Measurements from ENCODE around the gene S100A8. TPM values are rescaled to one million over a fixed set of nuclear protein-coding genes. Genes with fewer than 3 reads are reported as not detected.

S100A8 gene
- total RNA-seq, 3 donors from 2014 or later = 13.1 to 37.4 (median 26.5) TPM

DNA sequence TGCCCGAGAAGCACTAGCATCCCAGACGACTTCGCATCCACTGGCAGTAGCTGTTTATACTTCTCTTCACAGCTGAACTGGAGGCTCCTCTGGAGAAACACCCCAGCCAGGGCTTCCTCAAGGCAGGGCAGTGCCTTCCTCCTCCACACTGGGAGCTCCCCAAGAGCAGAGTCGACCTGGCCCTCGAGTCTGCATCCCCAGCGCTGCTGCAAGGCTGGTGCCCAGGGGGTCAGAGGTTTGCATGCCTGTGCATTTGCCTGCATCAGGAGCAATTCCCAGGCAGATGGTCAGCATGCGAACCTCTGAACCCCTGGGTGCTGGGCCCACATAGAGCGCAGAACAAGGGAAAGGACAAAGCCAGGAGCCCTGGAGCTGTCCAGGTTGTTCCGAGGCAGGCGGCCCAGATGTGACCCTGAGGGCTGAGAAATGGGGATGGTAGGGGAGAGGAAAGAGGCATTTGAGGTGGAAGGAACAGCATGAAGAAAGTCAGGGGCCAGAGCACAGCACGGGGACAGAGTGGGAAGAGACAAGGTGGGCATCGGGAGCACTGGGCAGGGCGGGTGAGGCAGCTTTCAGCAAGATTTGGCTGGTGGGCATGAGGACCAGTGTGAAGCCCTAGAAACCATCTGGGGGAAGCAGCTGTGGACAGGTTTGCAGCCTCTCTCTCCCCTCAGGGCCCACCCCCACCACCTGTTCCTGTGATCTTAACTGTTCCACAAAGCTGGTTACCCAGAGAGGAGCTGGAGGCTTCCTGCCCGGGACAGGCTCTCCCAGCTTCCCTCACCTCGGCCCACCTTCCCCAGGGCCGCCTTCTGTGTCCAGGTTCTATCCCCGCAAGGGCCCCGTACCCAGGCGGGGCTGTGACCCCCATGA, 6.4 kb upstream of the S100A8 start:
- no peak for TF ChIP-seq POLR2AphosphoS5 (IDR thresholded peaks at IDR 0.05)
- no peak for TF ChIP-seq CTCF (IDR thresholded peaks at IDR 0.05)
- TF ChIP-seq POLR2A (IDR thresholded peaks at IDR 0.05) = no peak
- Histone ChIP-seq H3K27ac (no peak overlapping the region), H3K4me1 (no peaks in the 10 kb centered on the region), H3K4me3 (no peak overlapping the region), H3K9me3 (no peaks in the 10 kb centered on the region), H3K27me3 (peaks cover 0 to 12% of the 10 kb centered on the region in 2 donors), H3K36me3 (no peaks in the 10 kb centered on the region)
- peak in 1 of 2 donors; percentile 7 for DNase-seq (ENCODE audit: low spot score in 2 of 2)
- intact Hi-C loops (cut with DNase I; ENCODE audit: low total_unique reads) = no loop called here

DNA sequence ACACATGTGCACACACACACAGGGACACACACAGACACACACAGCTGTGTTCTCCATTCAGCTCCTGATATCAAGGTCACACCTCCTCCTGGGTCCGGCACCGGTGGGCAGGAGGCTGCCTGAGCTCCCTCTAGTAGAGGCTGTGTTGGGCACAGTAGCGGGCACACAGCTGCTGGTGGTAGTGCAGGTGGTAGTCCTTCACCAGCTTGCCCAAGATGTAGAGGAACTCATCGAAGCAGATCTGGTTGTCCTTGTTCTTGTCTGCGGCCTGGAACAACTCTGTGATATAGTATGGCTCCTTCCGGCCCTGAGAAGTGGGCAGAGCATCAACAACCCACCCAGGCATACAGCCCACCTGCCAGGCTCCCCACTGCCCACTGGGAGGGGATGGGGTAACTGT, 5.6 kb upstream of the S100A8 start:
- Histone ChIP-seq H3K27ac (no peak overlapping the region), H3K4me3 (no peak overlapping the region), H3K36me3 (no peaks in the 10 kb centered on the region), H3K27me3 (peaks cover 0 to 12% of the 10 kb centered on the region in 2 donors), H3K9me3 (no peaks in the 10 kb centered on the region), H3K4me1 (no peaks in the 10 kb centered on the region)
- intact Hi-C loops (cut with DNase I; ENCODE audit: low total_unique reads) = no loop called here
- TF ChIP-seq POLR2AphosphoS5 (IDR thresholded peaks at IDR 0.05) (no peak), CTCF (IDR thresholded peaks at IDR 0.05) (no peak), POLR2A (IDR thresholded peaks at IDR 0.05) (no peak)
- DNase-seq (ENCODE audit: low spot score in 2 of 2) = no peak

DNA sequence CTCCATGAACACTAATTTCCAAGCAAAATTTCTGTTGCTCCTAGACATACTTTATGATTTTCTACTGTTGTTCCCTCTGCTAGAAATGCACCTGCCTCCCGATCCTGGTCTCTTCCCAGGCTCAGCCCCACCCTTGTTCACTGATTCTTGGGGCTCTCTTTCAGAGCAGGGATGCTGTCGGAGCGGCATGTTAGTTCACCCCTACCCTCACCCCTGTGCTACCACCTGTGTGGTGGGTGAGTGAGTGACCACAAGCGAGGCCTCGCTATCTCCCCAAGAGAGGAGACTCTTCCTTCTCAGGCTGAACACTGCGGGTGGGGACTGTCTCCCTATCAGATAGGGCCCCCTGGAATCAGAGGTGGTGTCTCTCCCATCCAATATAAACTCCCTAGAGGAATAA, 4.9 kb upstream of the S100A8 start:
- H3K4me1 ChIP-seq = no peaks in the 10 kb centered on the region
- intact Hi-C loops (cut with DNase I; ENCODE audit: low total_unique reads) = no loop called here
- H3K9me3 ChIP-seq = no peaks in the 10 kb centered on the region
- DNase-seq (ENCODE audit: low spot score in 2 of 2) = peak in 1 of 2 donors; percentile 2
- no peak overlapping the region for H3K27ac ChIP-seq
- no peak for TF ChIP-seq POLR2A (IDR thresholded peaks at IDR 0.05)
- no peak for TF ChIP-seq POLR2AphosphoS5 (IDR thresholded peaks at IDR 0.05)
- no peak for TF ChIP-seq CTCF (IDR thresholded peaks at IDR 0.05)
- H3K27me3 ChIP-seq = peaks cover 0 to 12% of the 10 kb centered on the region in 2 donors
- H3K36me3 ChIP-seq = no peaks in the 10 kb centered on the region
- no peak overlapping the region for H3K4me3 ChIP-seq

GRCh38 chr1:153395136-153395685, 4.3 kb upstream of the S100A8 start:
- Histone ChIP-seq H3K36me3 (no peaks in the 10 kb centered on the region), H3K27ac (no peak overlapping the region), H3K4me1 (no peaks in the 10 kb centered on the region), H3K9me3 (no peaks in the 10 kb centered on the region), H3K27me3 (peaks cover 0 to 12% of the 10 kb centered on the region in 2 donors), H3K4me3 (no peak overlapping the region)
- peak in 1 of 2 donors; percentile 17 for DNase-seq (ENCODE audit: low spot score in 2 of 2)
- intact Hi-C loops (cut with DNase I; ENCODE audit: low total_unique reads) = no loop called here
- no peak for TF ChIP-seq CTCF (IDR thresholded peaks at IDR 0.05)
- no peak for TF ChIP-seq POLR2A (IDR thresholded peaks at IDR 0.05)
- TF ChIP-seq POLR2AphosphoS5 (IDR thresholded peaks at IDR 0.05) = no peak

GRCh38 chr1:153394391-153394790, 3.5 kb upstream of the S100A8 start:
- H3K27me3 ChIP-seq = peaks cover 0 to 8% of the 10 kb centered on the region in 2 donors
- H3K27ac ChIP-seq = no peak overlapping the region
- TF ChIP-seq POLR2A (IDR thresholded peaks at IDR 0.05) = no peak
- no peak for TF ChIP-seq CTCF (IDR thresholded peaks at IDR 0.05)
- TF ChIP-seq POLR2AphosphoS5 (IDR thresholded peaks at IDR 0.05) = no peak
- H3K9me3 ChIP-seq = no peaks in the 10 kb centered on the region
- no peak overlapping the region for H3K4me3 ChIP-seq
- peak in 1 of 2 donors; percentile 2 for DNase-seq (ENCODE audit: low spot score in 2 of 2)
- H3K36me3 ChIP-seq = no peaks in the 10 kb centered on the region
- H3K4me1 ChIP-seq = no peaks in the 10 kb centered on the region
- intact Hi-C loops (cut with DNase I; ENCODE audit: low total_unique reads) = no loop called here
